Measurements from ENCODE around the gene CPNE5. TPM values are rescaled to one million over a fixed set of nuclear protein-coding genes. Genes with fewer than 3 reads are reported as not detected.

The CPNE5 gene
- polyA plus RNA-seq, 1 of the 3 experiments (the other 2 are of a cell fraction), result 0.30 TPM

DNA sequence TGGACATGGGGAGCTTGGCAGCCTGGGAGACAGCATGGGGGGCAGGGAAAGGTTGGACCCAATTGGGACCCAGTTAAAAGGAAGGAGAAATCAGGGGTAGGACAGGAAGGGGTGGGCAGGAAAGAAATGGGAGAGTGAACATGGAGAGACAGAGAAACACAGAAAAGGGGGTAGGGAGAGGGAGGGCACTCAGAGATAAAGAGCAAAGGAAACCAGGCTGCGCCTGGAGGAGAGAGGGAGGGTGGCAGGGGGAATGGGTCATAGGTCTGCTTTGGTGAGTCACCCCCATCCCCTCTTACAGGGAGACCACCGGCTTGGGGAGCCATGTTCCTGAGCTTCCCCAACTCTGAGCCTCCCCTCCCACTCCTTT is 95.0 kb downstream of the CPNE5 start:
- H3K4me2 ChIP-seq, result no peak overlapping the region
- POLR2A ChIA-PET, result no interaction called here

GRCh38 chr6:36743538-36744303 is 95.5 kb downstream of the CPNE5 start:
- no peaks in the 10 kb centered on the region for H3K9me2 ChIP-seq
- no peak overlapping the region for H3K4me2 ChIP-seq
- H3K9ac ChIP-seq, result no peak overlapping the region
- H3K27ac ChIP-seq (ENCODE audit: low read depth in 2 of 2, low read length in 1 of 2), result no peak overlapping the region
- H3K4me1 ChIP-seq (ENCODE audit: control insufficient read depth in 1 of 2, insufficient read depth in 2 of 2, low read depth in 1 of 2, low read length in 1 of 2), result no peaks in the 10 kb centered on the region
- no peaks in the 10 kb centered on the region for H3K36me3 ChIP-seq (replicated peaks in 1 of 2; ENCODE audit: control insufficient read depth in 1 of 2, insufficient read depth in 2 of 2, low read length in 1 of 2)
- H3K79me2 ChIP-seq (ENCODE audit: insufficient read depth), result no peaks in the 10 kb centered on the region
- WGBS (ENCODE audit: low lambda C conversion rate), result 67% methylated on average over 13 of the region's 24 CpGs
- POLR2A ChIA-PET, result no interaction called here
- H3F3A ChIP-seq (replicated peaks; ENCODE audit: insufficient read depth), result no peaks in the 10 kb centered on the region
- H2AFZ ChIP-seq (ENCODE audit: low read depth), result no peak overlapping the region
- H3K4me3 ChIP-seq (ENCODE audit: low read depth in 2 of 2, low read length in 1 of 2), result no peak overlapping the region
- no peaks in the 10 kb centered on the region for H4K20me1 ChIP-seq (ENCODE audit: insufficient read depth)
- no peaks in the 10 kb centered on the region for H3K27me3 ChIP-seq (ENCODE audit: insufficient read depth)
- DNase-seq, result no peak
- CTCF ChIA-PET, result interaction anchor here (1.2 to 1.7 kb wide), 3 partner anchors 16 to 442 kb away, joined by 3 to 6 read pairs (median 5); no protein-coding TSS in a partner anchor
- H3K9me3 ChIP-seq, result no peaks in the 10 kb centered on the region
- no peak for TF ChIP-seq ELF1 (IDR thresholded peaks at IDR 0.05)
- no peak for TF ChIP-seq FOXM1 (IDR thresholded peaks at IDR 0.05; ENCODE audit: low read depth)
- no peak for TF ChIP-seq YY1 (IDR thresholded peaks at IDR 0.05; ENCODE audit: low read depth)
- TF ChIP-seq, protein P1, sequence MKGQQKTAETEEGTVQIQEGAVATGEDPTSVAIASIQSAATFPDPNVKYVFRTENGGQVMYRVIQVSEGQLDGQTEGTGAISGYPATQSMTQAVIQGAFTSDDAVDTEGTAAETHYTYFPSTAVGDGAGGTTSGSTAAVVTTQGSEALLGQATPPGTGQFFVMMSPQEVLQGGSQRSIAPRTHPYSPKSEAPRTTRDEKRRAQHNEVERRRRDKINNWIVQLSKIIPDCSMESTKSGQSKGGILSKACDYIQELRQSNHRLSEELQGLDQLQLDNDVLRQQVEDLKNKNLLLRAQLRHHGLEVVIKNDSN (IDR thresholded peaks at IDR 0.05; ENCODE audit: borderline replicate concordance, low read depth), result no peak
- no peak for TF ChIP-seq RXRA (IDR thresholded peaks at IDR 0.05; ENCODE audit: borderline replicate concordance, low read depth)
- TF ChIP-seq, protein P2, sequence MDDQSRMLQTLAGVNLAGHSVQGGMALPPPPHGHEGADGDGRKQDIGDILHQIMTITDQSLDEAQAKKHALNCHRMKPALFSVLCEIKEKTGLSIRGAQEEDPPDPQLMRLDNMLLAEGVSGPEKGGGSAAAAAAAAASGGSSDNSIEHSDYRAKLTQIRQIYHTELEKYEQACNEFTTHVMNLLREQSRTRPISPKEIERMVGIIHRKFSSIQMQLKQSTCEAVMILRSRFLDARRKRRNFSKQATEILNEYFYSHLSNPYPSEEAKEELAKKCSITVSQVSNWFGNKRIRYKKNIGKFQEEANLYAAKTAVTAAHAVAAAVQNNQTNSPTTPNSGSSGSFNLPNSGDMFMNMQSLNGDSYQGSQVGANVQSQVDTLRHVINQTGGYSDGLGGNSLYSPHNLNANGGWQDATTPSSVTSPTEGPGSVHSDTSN (IDR thresholded peaks at IDR 0.05), result no peak
- TF ChIP-seq, protein P3, sequence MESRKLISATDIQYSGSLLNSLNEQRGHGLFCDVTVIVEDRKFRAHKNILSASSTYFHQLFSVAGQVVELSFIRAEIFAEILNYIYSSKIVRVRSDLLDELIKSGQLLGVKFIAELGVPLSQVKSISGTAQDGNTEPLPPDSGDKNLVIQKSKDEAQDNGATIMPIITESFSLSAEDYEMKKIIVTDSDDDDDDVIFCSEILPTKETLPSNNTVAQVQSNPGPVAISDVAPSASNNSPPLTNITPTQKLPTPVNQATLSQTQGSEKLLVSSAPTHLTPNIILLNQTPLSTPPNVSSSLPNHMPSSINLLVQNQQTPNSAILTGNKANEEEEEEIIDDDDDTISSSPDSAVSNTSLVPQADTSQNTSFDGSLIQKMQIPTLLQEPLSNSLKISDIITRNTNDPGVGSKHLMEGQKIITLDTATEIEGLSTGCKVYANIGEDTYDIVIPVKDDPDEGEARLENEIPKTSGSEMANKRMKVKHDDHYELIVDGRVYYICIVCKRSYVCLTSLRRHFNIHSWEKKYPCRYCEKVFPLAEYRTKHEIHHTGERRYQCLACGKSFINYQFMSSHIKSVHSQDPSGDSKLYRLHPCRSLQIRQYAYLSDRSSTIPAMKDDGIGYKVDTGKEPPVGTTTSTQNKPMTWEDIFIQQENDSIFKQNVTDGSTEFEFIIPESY (IDR thresholded peaks at IDR 0.05; ENCODE audit: borderline replicate concordance, low read depth), result no peak
- TF ChIP-seq CHD2 (IDR thresholded peaks at IDR 0.05; ENCODE audit: low read length, partially characterized antibody), result no peak
- TF ChIP-seq MXI1 (IDR thresholded peaks at IDR 0.05; ENCODE audit: low read depth, low read length), result no peak
- no peak for TF ChIP-seq NFIC (IDR thresholded peaks at IDR 0.05; ENCODE audit: borderline replicate concordance)

More for the DNA sequence above, 95.0 kb downstream of the CPNE5 start:
- Histone ChIP-seq H3K36me3 (replicated peaks in 1 of 2; ENCODE audit: control insufficient read depth in 1 of 2, insufficient read depth in 2 of 2, low read length in 1 of 2) (no peaks in the 10 kb centered on the region), H3K79me2 (ENCODE audit: insufficient read depth) (no peaks in the 10 kb centered on the region), H4K20me1 (ENCODE audit: insufficient read depth) (no peaks in the 10 kb centered on the region), H2AFZ (ENCODE audit: low read depth) (no peak overlapping the region), H3K27ac (ENCODE audit: low read depth in 2 of 2, low read length in 1 of 2) (no peak overlapping the region), H3K27me3 (ENCODE audit: insufficient read depth) (no peaks in the 10 kb centered on the region), H3K9me3 (no peaks in the 10 kb centered on the region), H3K4me1 (ENCODE audit: control insufficient read depth in 1 of 2, insufficient read depth in 2 of 2, low read depth in 1 of 2, low read length in 1 of 2) (no peaks in the 10 kb centered on the region), H3K4me3 (ENCODE audit: low read depth in 2 of 2, low read length in 1 of 2) (no peak overlapping the region), H3K9me2 (no peaks in the 10 kb centered on the region), H3F3A (replicated peaks; ENCODE audit: insufficient read depth) (no peaks in the 10 kb centered on the region), H3K9ac (no peak overlapping the region)
- TF ChIP-seq CHD2 (IDR thresholded peaks at IDR 0.05; ENCODE audit: low read length, partially characterized antibody) (no peak), TEAD4 (IDR thresholded peaks at IDR 0.05; ENCODE audit: borderline replicate concordance, insufficient read depth) (no peak), REST (IDR thresholded peaks at IDR 0.05; ENCODE audit: low read depth, low read length) (no peak), SMC3 (IDR thresholded peaks at IDR 0.05; ENCODE audit: low read depth, low read length) (no peak), MXI1 (IDR thresholded peaks at IDR 0.05; ENCODE audit: low read depth, low read length) (no peak), NRF1 (IDR thresholded peaks at IDR 0.05; ENCODE audit: low read depth, low read length) (no peak)
- 64% methylated on average over 1 of the region's 2 CpGs for WGBS (ENCODE audit: low lambda C conversion rate)
- CTCF ChIA-PET, result interaction anchor here (1.2 to 1.7 kb wide), 3 partner anchors 15 to 442 kb away, joined by 3 to 6 read pairs (median 5); no protein-coding TSS in a partner anchor
- DNase-seq, result no peak
